BLaER1 (cell line): ENCODE data around the gene ARPIN.

Source experiments
- H3K27ac ChIP-seq: shearing (Covaris generic); formaldehyde crosslinking; 2 replicates; pipeline ENCODE4 v1.8.1; 2022
- H3K27me3 ChIP-seq: shearing (Covaris generic); formaldehyde crosslinking; 2 replicates; pipeline ENCODE4 v1.8.1; 2022
- H3K36me3 ChIP-seq: shearing (Covaris generic); formaldehyde crosslinking; 2 replicates; pipeline ENCODE4 v1.8.1; 2022
- H3K4me1 ChIP-seq: shearing (Covaris generic); formaldehyde crosslinking; 2 replicates; pipeline ENCODE4 v1.8.1; 2022
- H3K4me2 ChIP-seq: shearing (Covaris generic); formaldehyde crosslinking; 2 replicates; pipeline ENCODE4 v1.8.1; 2022
- H3K4me3 ChIP-seq: shearing (Covaris generic); formaldehyde crosslinking; 2 replicates; pipeline ENCODE4 v1.8.1; 2022
- H3K9ac ChIP-seq: shearing (Covaris generic); formaldehyde crosslinking; 2 replicates; pipeline ENCODE4 v1.8.1; 2022
- H3K9me3 ChIP-seq: shearing (Covaris generic); formaldehyde crosslinking; 2 replicates; pipeline ENCODE4 v1.8.1; 2022
- H4K20me1 ChIP-seq: shearing (Covaris generic); formaldehyde crosslinking; 2 replicates; pipeline ENCODE4 v1.8.1; 2022
- Cebpa-rat ChIP-seq: shearing (Covaris generic); IDR thresholded peaks from 2 replicates; pipeline ENCODE4 v1.8.1; 2022

The ARPIN gene

GRCh38 chr15:89847101-89847500 lies 65.7 kb downstream of the ARPIN start:
- H3K9ac ChIP-seq: no peak overlapping the region

GRCh38 chr15:89845305-89845893 lies 67.4 kb downstream of the ARPIN start:
- H3K4me2 ChIP-seq: no peak overlapping the region

More at GRCh38 chr15:89847101-89847500, 65.7 kb downstream of the ARPIN start:
- no peak for TF ChIP-seq Cebpa-rat
- Histone ChIP-seq H3K4me1 (peaks cover 11% of the 10 kb centered on the region), H4K20me1 (peaks cover 9% of the 10 kb centered on the region), H3K36me3 (peaks cover 44% of the 10 kb centered on the region), H3K4me3 (no peak overlapping the region), H3K27me3 (no peaks in the 10 kb centered on the region), H3K4me2 (no peak overlapping the region), H3K27ac (no peak overlapping the region), H3K9me3 (no peaks in the 10 kb centered on the region)

More at GRCh38 chr15:89845305-89845893, 67.4 kb downstream of the ARPIN start:
- Histone ChIP-seq H4K20me1 (peaks cover 26% of the 10 kb centered on the region), H3K27me3 (no peaks in the 10 kb centered on the region), H3K27ac (no peak overlapping the region), H3K36me3 (peaks cover 45% of the 10 kb centered on the region), H3K4me3 (no peak overlapping the region), H3K9ac (no peak overlapping the region), H3K9me3 (no peaks in the 10 kb centered on the region), H3K4me1 (no peaks in the 10 kb centered on the region)
- no peak for TF ChIP-seq Cebpa-rat
